HG03196 (cell line): ENCODE results near the gene PPP1R12C.

Experiments
- ATAC-seq: cut with Tn5 transposase; IDR thresholded peaks from one replicate; pipeline ENCODE4 v1.9.1; 2021; ENCODE audit not compliant: unreplicated experiment

The PPP1R12C gene

GRCh38 chr19:55046975-55047622 is 70.3 kb downstream of the PPP1R12C start:
- no peak for ATAC-seq

- no peak for ATAC-seq
Measured at GRCh38 chr19:55044771-55045716, 72.4 kb downstream of the PPP1R12C start.

GRCh38 chr19:55044286-55044685 is 73.2 kb downstream of the PPP1R12C start:
- no peak for ATAC-seq

- no peak for ATAC-seq
Measured at GRCh38 chr19:55042688-55043087, 74.7 kb downstream of the PPP1R12C start.

- ATAC-seq: no peak
Measured at GRCh38 chr19:55042344-55042678, 75.1 kb downstream of the PPP1R12C start.

GRCh38 chr19:55041627-55042343 is 75.7 kb downstream of the PPP1R12C start:
- ATAC-seq: no peak

GRCh38 chr19:55041244-55041626 is 76.2 kb downstream of the PPP1R12C start:
- no peak for ATAC-seq
